ENCODE data around the gene SH3PXD2A. TPM values are rescaled to one million over a fixed set of nuclear protein-coding genes. Genes with fewer than 3 reads are reported as not detected.
A peak's percentile ranks its signal among the peaks of the same experiment; 100 is the strongest.

SH3PXD2A gene
- total and polyA plus RNA-seq, 2 of the 4 experiments (the other 2 are of a cell fraction): 6.3 to 23.0 TPM

DNA sequence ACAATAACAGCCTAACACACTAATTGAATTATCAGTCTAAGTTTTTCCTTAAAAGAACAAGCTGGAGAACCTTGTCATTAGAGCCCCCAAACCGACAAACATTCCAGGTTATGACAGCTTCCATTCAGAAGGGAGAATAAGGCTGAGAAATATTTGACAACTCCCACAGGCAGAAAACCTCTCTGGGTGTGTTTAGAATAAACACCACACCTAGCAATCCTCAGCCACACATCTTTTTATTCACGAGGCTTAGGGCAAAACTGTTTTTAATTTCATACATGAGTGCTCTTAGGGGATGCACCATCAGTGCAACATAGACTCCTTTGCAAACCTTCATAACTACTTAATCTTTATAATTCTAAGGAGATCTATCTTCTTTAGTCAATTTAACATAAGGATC lies 38.4 kb upstream of the SH3PXD2A start:
- no peak overlapping the region for H2AK9ac ChIP-seq (replicated peaks; ENCODE audit: low read depth, low read length, poor library complexity)
- WGBS, 2 experiments (ENCODE audit: extremely low coverage in 2 of 2, insufficient read length in 1 of 2): no CpG with 5 or more reads among the region's 2 CpGs
- TF ChIP-seq CHD1 (IDR thresholded peaks at IDR 0.05; ENCODE audit: low read depth, low read length) (no peak), CEBPB (IDR thresholded peaks at IDR 0.05; ENCODE audit: low read depth, low read length) (no peak), RAD21 (IDR thresholded peaks at IDR 0.05; ENCODE audit: low read length) (no peak), RFX5 (IDR thresholded peaks at IDR 0.05; ENCODE audit: low read depth, low read length) (no peak), SMC3 (IDR thresholded peaks at IDR 0.05; ENCODE audit: low read depth, low read length) (no peak), RCOR1 (IDR thresholded peaks at IDR 0.05; ENCODE audit: insufficient replicate concordance, low read length) (no peak), MAZ (IDR thresholded peaks at IDR 0.05; ENCODE audit: borderline replicate concordance, low read depth, low read length) (no peak), NFE2L2 (IDR thresholded peaks at IDR 0.05; ENCODE audit: low read depth, low read length) (no peak), FOS (IDR thresholded peaks at IDR 0.05; ENCODE audit: low read depth, low read length) (no peak), BHLHE40 (IDR thresholded peaks at IDR 0.05; ENCODE audit: low read depth, low read length) (no peak), MAFK (IDR thresholded peaks at IDR 0.05; ENCODE audit: low read depth, low read length) (no peak)
- ATAC-seq (ENCODE audit: low read depth) (no peak), DNase-seq (no peak)
- no peak overlapping the region for H3K4me3 ChIP-seq (ENCODE audit: insufficient read depth, low read depth, low read length)
- POLR2A ChIA-PET (ENCODE audit: unreplicated experiment): no interaction called here
- no peaks in the 10 kb centered on the region for H3K27me3 ChIP-seq (ENCODE audit: control insufficient read depth, insufficient read depth, low read length)
- no peak overlapping the region for H3K14ac ChIP-seq (replicated peaks; ENCODE audit: low read depth, low read length)
- in situ Hi-C loops (cut with MboI; ENCODE audit: low sequenced_read_pairs): no loop called here
- no peak overlapping the region for H4K8ac ChIP-seq (ENCODE audit: low read depth in 2 of 2, low read length in 2 of 2)
- H3K4ac ChIP-seq (ENCODE audit: low read depth, low read length): no peak overlapping the region; the same call in 1 of the 2 replicates
- H2BK15ac ChIP-seq (ENCODE audit: low read depth, low read length): no peak overlapping the region
- H3K4me1 ChIP-seq (ENCODE audit: control insufficient read depth, insufficient read depth, low read length): peaks cover 20% of the 10 kb centered on the region
- H4K20me1 ChIP-seq (ENCODE audit: insufficient read depth, low read length): no peaks in the 10 kb centered on the region
- CTCF ChIA-PET: interaction anchor here (0.6 kb wide), 1 partner anchor 222 kb away, joined by 3 read pairs; no protein-coding TSS in a partner anchor
- H3K18ac ChIP-seq (ENCODE audit: low read depth, low read length): no peak overlapping the region; the same call in 1 of the 2 replicates
- H3K9me1 ChIP-seq (ENCODE audit: insufficient read depth, low read length): peaks cover 7% of the 10 kb centered on the region
- 0 out of 2 replicates have a peak overlapping the region, but pooled peaks have one; percentile 9 for H2BK120ac ChIP-seq (ENCODE audit: low read depth, low read length)
- no peak overlapping the region for H2AK5ac ChIP-seq (ENCODE audit: low read depth, low read length)
- H3K23ac ChIP-seq (ENCODE audit: low read depth, low read length): 0 out of 2 replicates have a peak overlapping the region, but pooled peaks have one; percentile 19
- no peak overlapping the region for H2BK20ac ChIP-seq (ENCODE audit: low read depth, low read length)
- no peak overlapping the region; the same call in 1 of the 2 replicates for H4K91ac ChIP-seq (ENCODE audit: insufficient read depth, low read depth, low read length)
- no peak overlapping the region for H3K27ac ChIP-seq (ENCODE audit: insufficient read depth, low read length)
- no peak overlapping the region for H3K56ac ChIP-seq (ENCODE audit: extremely low read depth, insufficient read depth, low read length)
- H2BK5ac ChIP-seq (ENCODE audit: low read depth, low read length, poor library complexity, severe bottlenecking): peak overlapping the region; percentile 9
- peak overlapping the region; percentile 31; the same call in 1 of the 2 replicates for H4K5ac ChIP-seq (ENCODE audit: low read depth, low read length)
- intact Hi-C loops (cut with micrococcal nuclease): loop anchor here (1.0 kb wide), 1 partner anchor 73 kb away; the partner anchor contains the start of gene SLK
- BruUV-seq (replicated peaks): no TSS peak
- no peaks in the 10 kb centered on the region for H3K9me3 ChIP-seq (ENCODE audit: control insufficient read depth, insufficient read depth, low read length)
- H2AFZ ChIP-seq (replicated peaks; ENCODE audit: low read length, poor library complexity): no peak overlapping the region
- dilution Hi-C loops (cut with HindIII; ENCODE audit: low sequenced_read_pairs, unreplicated experiment): no loop called here
- no peak overlapping the region for H3K9ac ChIP-seq (ENCODE audit: low read depth, low read length)
- H3K79me1 ChIP-seq (ENCODE audit: low read depth in 1 of 2, low read length in 2 of 2): peaks cover 0 to 14% of the 10 kb centered on the region in 2 experiments; a peak in 1 of 4 replicates
- H3K36me3 ChIP-seq (ENCODE audit: control insufficient read depth, insufficient read depth, low read length): peaks cover 11% of the 10 kb centered on the region; the same call in 1 of the 2 replicates
- no peak overlapping the region for H3K4me2 ChIP-seq (ENCODE audit: low read depth, low read length)
